GM18909 (cell line): ENCODE results near the gene TACC2.
"Not testable (repeated sequence)": the region's sequence is repeated elsewhere in the genome, so short reads cannot be mapped to it uniquely, and the experiment has no call there.

Experiments used
- ATAC-seq: cut with Tn5 transposase; IDR thresholded peaks from one replicate; pipeline ENCODE4 v1.9.1; 2021; ENCODE audit warnings: mild to moderate bottlenecking; ENCODE audit not compliant: unreplicated experiment, poor library complexity

The TACC2 gene

DNA sequence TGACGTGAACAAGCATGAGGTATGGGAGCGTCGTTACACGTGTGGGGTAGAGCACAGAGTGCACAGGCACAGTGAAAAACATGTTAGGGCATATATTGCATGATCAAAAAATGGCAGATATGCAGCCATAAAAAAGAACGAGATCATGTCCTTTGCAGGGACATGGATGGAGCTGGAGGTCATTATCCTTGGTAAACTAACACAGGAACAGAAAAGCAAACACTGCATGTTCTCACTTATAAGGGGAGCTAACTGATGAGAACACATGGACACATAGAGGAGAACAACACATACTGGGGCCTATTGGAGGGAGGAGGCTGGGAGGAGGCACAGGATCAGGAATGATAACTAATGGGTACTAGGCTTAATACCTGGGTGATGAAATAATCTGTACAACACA is 66.3 kb downstream of the TACC2 start:
- ATAC-seq, result no peak

DNA sequence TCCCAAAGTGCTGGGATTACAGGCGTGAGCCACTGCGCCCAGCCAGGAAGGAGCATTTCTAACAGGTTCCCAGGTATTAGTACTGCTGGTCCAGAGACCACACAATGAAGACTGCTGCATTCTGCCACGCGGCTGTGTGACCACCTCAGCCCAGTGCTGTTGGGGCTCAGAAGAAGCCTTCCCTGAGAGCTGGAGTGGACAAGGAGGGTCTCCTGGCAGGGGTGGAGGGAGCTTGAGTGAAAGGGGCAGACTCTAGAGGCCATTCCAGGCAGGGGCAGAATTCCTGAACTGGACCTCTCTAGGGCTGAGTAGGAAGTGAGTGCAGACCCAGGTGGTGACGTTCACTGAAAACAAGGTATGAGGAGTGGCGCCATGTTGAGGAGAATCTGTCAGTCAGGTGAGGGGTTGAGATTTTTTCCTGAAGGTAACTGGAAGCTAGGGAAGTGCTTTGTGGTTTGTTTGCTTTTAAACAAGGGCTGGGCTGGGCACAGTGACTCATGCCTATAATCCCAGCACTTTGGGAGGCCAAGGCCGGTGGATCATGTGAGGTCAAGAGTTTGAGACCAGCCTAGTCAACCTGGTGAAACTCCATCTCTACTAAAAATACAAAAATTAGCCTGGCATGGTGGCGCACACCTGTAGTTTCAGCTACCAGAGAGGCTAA is 67.6 kb downstream of the TACC2 start:
- no peak for ATAC-seq

DNA sequence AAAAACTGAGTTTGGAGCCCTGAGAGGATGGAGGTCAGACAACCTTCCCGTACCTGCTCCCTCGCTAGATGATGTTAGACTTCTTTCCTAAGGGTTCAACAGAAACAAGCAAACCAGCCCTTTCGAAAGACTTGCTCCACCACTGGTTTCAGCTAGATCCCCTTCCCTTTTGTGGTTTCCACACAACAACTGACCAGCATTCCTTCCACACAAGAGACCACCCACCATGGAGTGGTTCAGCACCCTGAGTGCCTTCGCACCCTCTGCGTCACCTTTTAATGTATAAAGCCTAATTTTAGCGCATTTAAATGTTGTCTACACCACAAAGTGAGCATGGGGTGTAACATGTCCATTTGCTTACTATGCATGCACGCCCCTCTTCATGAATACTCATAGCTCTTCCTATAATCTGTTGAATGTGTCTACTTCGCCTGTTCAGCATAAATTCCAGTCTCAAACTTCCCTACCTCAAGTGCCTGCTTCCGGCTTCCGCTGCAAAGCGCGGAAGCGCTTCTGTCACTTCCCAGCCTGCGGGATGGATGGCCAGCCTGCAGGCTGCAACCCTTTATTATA is 69.0 kb downstream of the TACC2 start:
- no peak for ATAC-seq

DNA sequence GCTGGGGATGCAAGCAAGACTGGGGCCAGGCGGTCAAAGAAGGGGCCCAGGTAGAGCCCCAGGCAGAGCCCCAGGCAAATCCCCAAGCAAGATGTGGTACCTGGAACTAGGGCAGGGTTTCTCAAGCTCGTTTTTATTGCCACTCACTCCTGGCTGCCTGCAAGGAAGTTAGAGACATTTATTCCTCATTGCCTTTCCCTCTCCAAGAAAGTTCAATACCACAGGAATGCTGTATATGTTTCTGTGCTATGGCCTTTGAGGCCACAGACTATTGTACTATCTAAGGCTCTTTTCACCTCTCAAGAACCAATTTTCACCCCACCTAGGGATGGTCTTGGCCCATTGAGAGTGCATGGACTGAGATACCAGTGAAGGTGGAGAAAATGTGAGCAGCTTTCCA is 71.3 kb downstream of the TACC2 start:
- ATAC-seq, result no peak

DNA sequence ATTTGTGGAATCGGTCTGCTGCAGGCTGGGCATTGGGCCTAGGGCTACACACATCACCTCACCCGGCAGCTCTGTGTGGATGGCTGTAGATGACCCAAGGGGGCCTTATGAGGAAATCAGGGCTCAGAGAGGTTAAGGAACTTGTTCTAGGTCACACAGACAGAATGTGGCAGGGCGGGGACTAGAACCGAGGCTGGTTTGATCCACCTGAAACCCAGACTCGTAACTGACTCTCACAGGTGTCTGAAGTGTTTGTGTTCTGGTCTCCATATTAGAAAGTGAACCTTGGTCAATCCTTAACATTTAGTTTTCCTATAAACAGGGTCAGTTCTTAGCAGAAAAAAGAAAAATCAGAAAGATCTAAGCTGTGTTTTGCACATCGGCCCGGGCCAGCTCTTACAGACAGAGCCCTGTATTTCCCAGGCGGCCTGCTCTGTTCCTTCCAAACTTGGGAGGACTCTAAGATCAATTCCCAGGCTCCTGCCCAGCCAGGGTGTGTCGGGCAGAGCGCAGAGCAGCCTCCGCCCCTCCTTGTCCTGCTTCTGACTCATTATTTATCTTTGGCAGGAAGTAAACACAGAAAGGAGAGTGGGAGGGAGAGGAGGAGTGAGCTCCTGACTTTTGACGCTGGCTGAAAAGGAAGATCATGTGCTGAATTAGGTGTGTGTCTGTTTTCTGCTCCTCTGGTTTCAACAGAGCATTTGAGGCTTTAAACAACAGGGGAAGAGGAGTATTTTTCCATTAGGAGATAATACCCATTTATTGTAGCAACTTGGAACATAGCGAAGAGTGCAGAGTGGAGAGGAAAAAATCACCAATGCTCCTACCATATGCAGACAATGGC is 74.1 kb downstream of the TACC2 start:
- no peak for ATAC-seq

GRCh38 chr10:122066337-122066939 is 77.5 kb downstream of the TACC2 start:
- ATAC-seq, result not testable (repeated sequence)

DNA sequence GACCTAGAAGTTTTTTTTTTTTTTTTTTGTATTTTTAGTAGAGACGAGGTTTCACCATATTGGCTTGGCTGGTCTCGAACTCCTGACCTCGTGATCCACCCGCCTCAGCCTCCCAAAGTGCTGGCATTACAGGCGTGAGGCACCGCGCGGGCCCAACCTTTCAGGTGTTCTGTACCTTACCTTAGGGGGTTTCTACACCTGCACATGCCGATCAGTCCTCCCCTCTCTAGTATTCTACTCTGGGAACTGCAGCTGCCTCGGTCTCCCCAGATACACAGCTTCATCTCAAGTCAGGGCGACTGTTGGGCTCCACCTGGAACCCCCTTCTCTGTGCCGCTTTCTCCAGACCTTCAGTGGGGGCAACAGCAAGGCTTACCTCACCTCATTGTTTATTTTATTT is 79.9 kb downstream of the TACC2 start:
- no peak for ATAC-seq

DNA sequence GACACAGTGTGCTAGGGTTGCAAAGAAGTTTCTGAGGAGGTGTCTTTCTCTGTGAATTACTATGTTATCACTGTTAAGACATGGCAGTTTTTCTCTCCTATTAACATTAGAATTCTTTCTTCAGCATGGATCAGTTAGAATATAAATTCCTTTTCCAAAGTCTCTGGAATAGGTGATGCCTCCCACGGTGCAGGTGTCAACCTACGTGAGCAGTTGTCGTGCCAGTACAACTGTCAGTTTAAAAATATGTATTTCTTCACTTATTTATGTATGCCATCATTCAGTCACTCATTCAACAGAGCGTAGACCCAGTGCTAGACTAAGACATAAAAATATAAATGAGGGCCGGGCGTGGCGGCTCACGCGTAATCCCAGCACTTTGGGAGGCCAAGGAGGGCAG is 83.5 kb downstream of the TACC2 start:
- no peak for ATAC-seq

DNA sequence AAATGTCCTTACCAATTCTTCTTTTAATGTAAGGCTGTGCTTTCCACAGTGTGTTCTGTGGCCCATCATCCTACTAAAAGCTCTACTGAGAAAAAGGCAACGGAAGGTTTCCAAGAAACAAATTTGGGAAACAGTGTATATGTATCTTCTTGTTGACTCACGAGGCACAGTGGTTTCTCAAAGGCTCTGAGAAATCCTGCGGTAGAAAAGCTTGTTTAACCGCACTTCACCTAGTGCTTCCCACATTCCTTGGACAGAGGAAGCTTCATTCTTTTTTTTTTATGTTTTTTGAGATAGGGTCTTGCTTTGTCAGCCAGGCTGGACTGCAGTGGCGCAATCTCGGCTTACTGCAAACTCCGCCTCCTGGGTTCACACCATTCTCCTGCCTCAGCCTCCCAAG is 84.5 kb downstream of the TACC2 start:
- no peak for ATAC-seq

- no peak for ATAC-seq
Measured at GRCh38 chr10:122075171-122075570, 86.2 kb downstream of the TACC2 start.

GRCh38 chr10:122075876-122076275 is 86.9 kb downstream of the TACC2 start:
- not testable (repeated sequence) for ATAC-seq

DNA sequence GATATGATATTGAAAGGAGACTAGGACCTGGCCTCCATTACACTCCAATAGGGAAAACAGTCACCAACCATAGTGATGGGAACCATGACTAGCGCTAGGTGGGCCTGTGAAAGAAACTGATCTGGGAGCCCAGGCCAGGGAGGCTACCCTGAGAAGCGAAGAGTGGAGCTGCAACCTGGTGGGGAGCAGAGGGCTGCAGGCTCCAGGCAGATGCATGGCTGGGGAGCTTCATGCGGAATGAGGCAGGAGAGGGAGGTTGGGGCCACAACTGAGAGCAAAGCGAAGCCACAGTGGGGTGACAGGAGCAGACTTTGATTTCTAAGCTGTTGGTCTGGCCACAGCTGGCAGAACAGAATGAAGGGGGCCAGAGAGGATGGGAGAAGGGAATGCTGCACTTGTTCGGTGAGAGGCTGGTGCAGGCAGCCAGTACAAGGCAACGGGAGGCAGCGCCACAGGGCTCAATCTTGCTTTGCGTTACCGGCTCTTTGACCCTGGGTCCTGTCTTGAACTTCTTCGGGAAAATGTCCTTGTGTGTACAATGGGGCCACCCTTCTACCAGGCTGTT is 88.4 kb downstream of the TACC2 start:
- ATAC-seq, result no peak

DNA sequence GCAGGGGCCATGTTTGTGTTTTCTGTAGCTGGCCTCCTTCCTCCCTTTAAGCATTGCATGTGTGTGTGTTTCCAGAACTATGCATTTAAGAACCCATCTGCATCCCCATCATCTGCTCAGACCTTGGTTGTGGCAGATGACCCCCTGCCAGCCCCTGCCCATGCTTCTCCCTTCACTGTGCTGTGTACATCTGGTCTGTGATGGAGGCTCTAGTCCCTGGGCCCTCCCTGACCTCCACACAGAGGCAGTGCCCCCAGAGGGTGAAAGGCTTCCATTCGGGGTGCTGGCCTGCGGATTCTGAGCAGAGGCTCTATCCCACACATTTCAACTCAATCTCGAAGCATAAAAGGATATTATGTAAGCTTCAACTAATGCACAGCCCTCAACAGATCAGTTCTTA is 89.4 kb downstream of the TACC2 start:
- ATAC-seq, result no peak

GRCh38 chr10:122078965-122079795 is 90.2 kb downstream of the TACC2 start:
- ATAC-seq, result no peak

DNA sequence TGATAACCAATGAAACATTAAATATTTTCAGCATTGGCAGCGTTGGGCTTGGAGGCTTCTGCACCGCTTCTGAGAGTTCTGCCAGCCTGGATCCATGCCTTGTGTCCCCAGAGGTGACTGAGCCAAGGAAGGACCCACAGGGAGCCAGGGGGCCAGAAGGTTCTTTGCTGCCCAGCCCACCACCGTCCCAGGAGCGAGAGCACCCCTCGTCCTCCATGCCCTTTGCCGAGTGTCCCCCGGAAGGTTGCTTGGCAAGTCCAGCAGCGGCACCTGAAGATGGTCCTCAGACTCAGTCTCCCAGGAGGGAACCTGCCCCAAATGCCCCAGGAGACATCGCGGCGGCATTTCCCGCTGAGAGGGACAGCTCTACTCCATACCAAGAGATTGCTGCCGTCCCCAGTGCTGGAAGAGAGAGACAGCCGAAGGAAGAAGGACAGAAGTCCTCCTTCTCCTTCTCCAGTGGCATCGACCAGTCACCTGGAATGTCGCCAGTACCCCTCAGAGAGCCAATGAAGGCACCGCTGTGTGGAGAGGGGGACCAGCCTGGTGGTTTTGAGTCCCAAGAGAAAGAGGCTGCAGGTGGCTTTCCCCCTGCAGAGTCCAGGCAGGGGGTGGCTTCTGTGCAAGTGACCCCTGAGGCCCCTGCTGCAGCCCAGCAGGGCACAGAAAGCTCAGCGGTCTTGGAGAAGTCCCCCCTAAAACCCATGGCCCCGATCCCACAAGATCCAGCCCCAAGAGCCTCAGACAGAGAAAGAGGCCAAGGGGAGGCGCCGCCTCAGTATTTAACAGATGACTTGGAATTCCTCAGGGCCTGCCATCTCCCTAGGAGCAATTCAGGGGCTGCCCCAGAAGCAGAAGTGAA is 93.9 kb downstream of the TACC2 start:
- ATAC-seq, result no peak

- no peak for ATAC-seq
Measured at GRCh38 chr10:122083478-122084025, 94.6 kb downstream of the TACC2 start.

DNA sequence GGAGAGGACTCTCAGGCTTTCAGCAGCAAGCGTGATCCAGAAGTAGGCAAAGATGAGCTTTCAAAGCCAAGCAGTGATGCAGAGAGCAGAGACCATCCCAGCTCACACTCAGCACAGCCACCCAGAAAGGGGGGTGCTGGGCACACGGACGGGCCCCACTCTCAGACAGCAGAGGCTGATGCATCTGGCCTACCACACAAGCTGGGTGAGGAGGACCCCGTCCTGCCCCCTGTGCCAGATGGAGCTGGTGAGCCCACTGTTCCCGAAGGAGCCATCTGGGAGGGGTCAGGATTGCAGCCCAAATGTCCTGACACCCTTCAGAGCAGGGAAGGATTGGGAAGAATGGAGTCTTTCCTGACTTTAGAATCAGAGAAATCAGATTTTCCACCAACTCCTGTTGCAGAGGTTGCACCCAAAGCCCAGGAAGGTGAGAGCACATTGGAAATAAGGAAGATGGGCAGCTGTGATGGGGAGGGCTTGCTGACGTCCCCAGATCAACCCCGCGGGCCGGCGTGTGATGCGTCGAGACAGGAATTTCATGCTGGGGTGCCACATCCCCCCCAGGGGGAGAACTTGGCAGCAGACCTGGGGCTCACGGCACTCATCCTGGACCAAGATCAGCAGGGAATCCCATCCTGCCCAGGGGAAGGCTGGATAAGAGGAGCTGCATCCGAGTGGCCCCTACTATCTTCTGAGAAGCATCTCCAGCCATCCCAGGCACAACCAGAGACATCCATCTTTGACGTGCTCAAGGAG is 95.5 kb downstream of the TACC2 start:
- ATAC-seq, result no peak

DNA sequence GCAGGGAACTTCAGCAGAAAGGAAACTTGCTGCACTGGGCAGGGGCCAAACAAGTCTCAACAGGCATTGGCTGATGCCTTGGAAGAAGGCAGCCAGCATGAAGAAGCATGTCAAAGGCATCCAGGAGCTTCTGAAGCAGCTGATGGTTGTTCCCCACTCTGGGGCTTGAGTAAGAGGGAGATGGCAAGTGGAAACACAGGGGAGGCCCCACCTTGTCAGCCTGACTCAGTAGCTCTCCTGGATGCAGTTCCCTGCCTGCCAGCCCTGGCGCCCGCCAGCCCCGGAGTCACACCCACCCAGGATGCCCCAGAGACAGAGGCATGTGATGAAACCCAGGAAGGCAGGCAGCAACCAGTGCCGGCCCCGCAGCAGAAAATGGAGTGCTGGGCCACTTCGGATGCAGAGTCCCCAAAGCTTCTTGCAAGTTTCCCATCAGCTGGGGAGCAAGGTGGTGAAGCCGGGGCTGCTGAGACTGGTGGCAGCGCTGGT is 96.5 kb downstream of the TACC2 start:
- no peak for ATAC-seq
